ENCODE data around the gene RPL35A. TPM values are rescaled to one million over a fixed set of nuclear protein-coding genes. Genes with fewer than 3 reads are reported as not detected.

RPL35A gene
- total and polyA plus RNA-seq, 4 donors = 637 to 3,399 (median 1,247) TPM

- intact Hi-C loops (cut with DNase I) = no loop called here
- Histone ChIP-seq H3K4me3 (ENCODE audit: low read length in 2 of 2) (no peak overlapping the region), H3K9me3 (ENCODE audit: control insufficient read depth, low read length) (peaks cover 1% of the 10 kb centered on the region), H3K4me1 (ENCODE audit: control insufficient read depth in 1 of 2, insufficient read depth in 2 of 2, low read length in 2 of 2) (no peaks in the 10 kb centered on the region), H3K27ac (ENCODE audit: low read depth in 1 of 2, low read length in 2 of 2) (no peak overlapping the region), H3K27me3 (ENCODE audit: control insufficient read depth in 1 of 2, insufficient read depth in 2 of 2, low read length in 1 of 2) (no peaks in the 10 kb centered on the region), H3K36me3 (ENCODE audit: control insufficient read depth in 1 of 2, insufficient read depth in 2 of 2, low read length in 1 of 2) (no peaks in the 10 kb centered on the region)
- DNase-seq = no peak
- ATAC-seq (ENCODE audit: low FRiP score) = no peak
- 72 to 92% methylated on average over 3 of the region's 3 CpGs for WGBS, 2 donors
Measured at GRCh38 chr3:197970588-197970987, 20.6 kb downstream of the RPL35A start.

- H3K27me3 ChIP-seq (ENCODE audit: control insufficient read depth in 1 of 2, insufficient read depth in 2 of 2, low read length in 1 of 2) = no peaks in the 10 kb centered on the region
- H3K9me3 ChIP-seq (ENCODE audit: control insufficient read depth, low read length) = no peaks in the 10 kb centered on the region
- ATAC-seq (ENCODE audit: low FRiP score) = no peak
- no peak for DNase-seq
- WGBS, 2 donors = 77 to 84% methylated on average over 1 of the region's 1 CpG
- intact Hi-C loops (cut with DNase I) = no loop called here
- no peak overlapping the region for H3K27ac ChIP-seq (ENCODE audit: low read depth in 1 of 2, low read length in 2 of 2)
- H3K4me1 ChIP-seq (ENCODE audit: control insufficient read depth in 1 of 2, insufficient read depth in 2 of 2, low read length in 2 of 2) = no peaks in the 10 kb centered on the region
- H3K4me3 ChIP-seq (ENCODE audit: low read length in 2 of 2) = no peak overlapping the region
- no peaks in the 10 kb centered on the region for H3K36me3 ChIP-seq (ENCODE audit: control insufficient read depth in 1 of 2, insufficient read depth in 2 of 2, low read length in 1 of 2)
Measured at GRCh38 chr3:197974016-197974415, 24.0 kb downstream of the RPL35A start.

- Histone ChIP-seq H3K27ac (ENCODE audit: low read depth in 1 of 2, low read length in 2 of 2) (no peak overlapping the region), H3K4me1 (ENCODE audit: control insufficient read depth in 1 of 2, insufficient read depth in 2 of 2, low read length in 2 of 2) (no peaks in the 10 kb centered on the region), H3K4me3 (ENCODE audit: low read length in 2 of 2) (no peak overlapping the region), H3K27me3 (ENCODE audit: control insufficient read depth in 1 of 2, insufficient read depth in 2 of 2, low read length in 1 of 2) (no peaks in the 10 kb centered on the region), H3K9me3 (ENCODE audit: control insufficient read depth, low read length) (no peaks in the 10 kb centered on the region), H3K36me3 (ENCODE audit: control insufficient read depth in 1 of 2, insufficient read depth in 2 of 2, low read length in 1 of 2) (no peaks in the 10 kb centered on the region)
- DNase-seq (no peak), ATAC-seq (ENCODE audit: low FRiP score) (no peak)
- intact Hi-C loops (cut with DNase I) = no loop called here
- 97 to 98% methylated on average over 8 of the region's 8 CpGs for WGBS, 2 donors
Measured at GRCh38 chr3:197975311-197975710, 25.3 kb downstream of the RPL35A start.

- ATAC-seq (ENCODE audit: low FRiP score) (no peak), DNase-seq (no peak)
- 99 to 100% methylated on average over 1 of the region's 1 CpG for WGBS, 2 donors
- H3K27me3 ChIP-seq (ENCODE audit: control insufficient read depth in 1 of 2, insufficient read depth in 2 of 2, low read length in 1 of 2) = no peaks in the 10 kb centered on the region
- no peak overlapping the region for H3K4me3 ChIP-seq (ENCODE audit: low read length in 2 of 2)
- intact Hi-C loops (cut with DNase I) = no loop called here
- no peaks in the 10 kb centered on the region for H3K9me3 ChIP-seq (ENCODE audit: control insufficient read depth, low read length)
- no peaks in the 10 kb centered on the region for H3K4me1 ChIP-seq (ENCODE audit: control insufficient read depth in 1 of 2, insufficient read depth in 2 of 2, low read length in 2 of 2)
- H3K27ac ChIP-seq (ENCODE audit: low read depth in 1 of 2, low read length in 2 of 2) = no peak overlapping the region
- H3K36me3 ChIP-seq (ENCODE audit: control insufficient read depth in 1 of 2, insufficient read depth in 2 of 2, low read length in 1 of 2) = peaks cover 0 to 3% of the 10 kb centered on the region in 2 donors
Measured at GRCh38 chr3:197983076-197983475, 33.1 kb downstream of the RPL35A start.

GRCh38 chr3:197989651-197990050, 39.7 kb downstream of the RPL35A start:
- ATAC-seq (ENCODE audit: low FRiP score) (no peak), DNase-seq (no peak)
- no peaks in the 10 kb centered on the region for H3K27me3 ChIP-seq (ENCODE audit: control insufficient read depth in 1 of 2, insufficient read depth in 2 of 2, low read length in 1 of 2)
- H3K4me1 ChIP-seq (ENCODE audit: control insufficient read depth in 1 of 2, insufficient read depth in 2 of 2, low read length in 2 of 2) = no peaks in the 10 kb centered on the region
- no peaks in the 10 kb centered on the region for H3K9me3 ChIP-seq (ENCODE audit: control insufficient read depth, low read length)
- H3K4me3 ChIP-seq (ENCODE audit: low read length in 2 of 2) = no peak overlapping the region
- no peak overlapping the region for H3K27ac ChIP-seq (ENCODE audit: low read depth in 1 of 2, low read length in 2 of 2)
- WGBS, 2 donors = 61 to 67% methylated on average over 4 of the region's 4 CpGs
- intact Hi-C loops (cut with DNase I) = no loop called here
- H3K36me3 ChIP-seq (ENCODE audit: control insufficient read depth in 1 of 2, insufficient read depth in 2 of 2, low read length in 1 of 2) = peaks cover 0 to 3% of the 10 kb centered on the region in 2 donors

- 97% methylated on average over 1 of the region's 1 CpG for WGBS, 2 donors
- DNase-seq = no peak
- Histone ChIP-seq H3K4me1 (ENCODE audit: control insufficient read depth in 1 of 2, insufficient read depth in 2 of 2, low read length in 2 of 2) (no peaks in the 10 kb centered on the region), H3K4me3 (ENCODE audit: low read length in 2 of 2) (no peak overlapping the region), H3K27me3 (ENCODE audit: control insufficient read depth in 1 of 2, insufficient read depth in 2 of 2, low read length in 1 of 2) (no peaks in the 10 kb centered on the region), H3K27ac (ENCODE audit: low read depth in 1 of 2, low read length in 2 of 2) (no peak overlapping the region), H3K36me3 (ENCODE audit: control insufficient read depth in 1 of 2, insufficient read depth in 2 of 2, low read length in 1 of 2) (no peaks in the 10 kb centered on the region), H3K9me3 (ENCODE audit: control insufficient read depth, low read length) (no peaks in the 10 kb centered on the region)
- ATAC-seq (ENCODE audit: low FRiP score) = no peak
- intact Hi-C loops (cut with DNase I) = no loop called here
Measured at GRCh38 chr3:197994736-197995135, 44.7 kb downstream of the RPL35A start.

- intact Hi-C loops (cut with DNase I) = no loop called here
- Histone ChIP-seq H3K9me3 (ENCODE audit: control insufficient read depth, low read length) (no peaks in the 10 kb centered on the region), H3K27me3 (ENCODE audit: control insufficient read depth in 1 of 2, insufficient read depth in 2 of 2, low read length in 1 of 2) (no peaks in the 10 kb centered on the region), H3K27ac (ENCODE audit: low read depth in 1 of 2, low read length in 2 of 2) (no peak overlapping the region), H3K4me1 (ENCODE audit: control insufficient read depth in 1 of 2, insufficient read depth in 2 of 2, low read length in 2 of 2) (no peaks in the 10 kb centered on the region), H3K4me3 (ENCODE audit: low read length in 2 of 2) (no peak overlapping the region), H3K36me3 (ENCODE audit: control insufficient read depth in 1 of 2, insufficient read depth in 2 of 2, low read length in 1 of 2) (no peaks in the 10 kb centered on the region)
- DNase-seq (no peak), ATAC-seq (ENCODE audit: low FRiP score) (no peak)
- WGBS, 2 donors = 87 to 92% methylated on average over 5 of the region's 5 CpGs
Measured at GRCh38 chr3:197996855-197997254, 46.9 kb downstream of the RPL35A start.

- Histone ChIP-seq H3K4me1 (ENCODE audit: control insufficient read depth in 1 of 2, insufficient read depth in 2 of 2, low read length in 2 of 2) (no peaks in the 10 kb centered on the region), H3K36me3 (ENCODE audit: control insufficient read depth in 1 of 2, insufficient read depth in 2 of 2, low read length in 1 of 2) (no peaks in the 10 kb centered on the region), H3K9me3 (ENCODE audit: control insufficient read depth, low read length) (no peaks in the 10 kb centered on the region), H3K4me3 (ENCODE audit: low read length in 2 of 2) (no peak overlapping the region), H3K27me3 (ENCODE audit: control insufficient read depth in 1 of 2, insufficient read depth in 2 of 2, low read length in 1 of 2) (no peaks in the 10 kb centered on the region), H3K27ac (ENCODE audit: low read depth in 1 of 2, low read length in 2 of 2) (no peak overlapping the region)
- 91 to 96% methylated on average over 3 of the region's 3 CpGs for WGBS, 2 donors
- no peak for ATAC-seq (ENCODE audit: low FRiP score)
- intact Hi-C loops (cut with DNase I) = no loop called here
- no peak for DNase-seq
Measured at GRCh38 chr3:197997936-197998335, 47.9 kb downstream of the RPL35A start.

Data from aorta (tissue), 5 donors.